DOHH2 (cell line): ENCODE data around the gene RIC1.
"Not testable (repeated sequence)": the region's sequence is repeated elsewhere in the genome, so short reads cannot be mapped to it uniquely, and the experiment has no call there.

Source experiments
- H3F3A ChIP-seq: fragments of 200-600 bp; sonication (generic), shearing (Covaris generic); 2 replicates; pipeline ENCODE4 v1.6.0; 2016; ENCODE audit warnings: antibody characterized with exemption, mild to moderate bottlenecking; ENCODE audit not compliant: control insufficient read depth, insufficient read depth
- H3K27ac ChIP-seq: fragments of 200-600 bp; sonication (generic); 2 replicates; pipeline ENCODE4 v1.5.1; 2014; ENCODE audit warnings: low read depth, mild to moderate bottlenecking, low read length, moderate library complexity
- H3K27me3 ChIP-seq: fragments of 200-600 bp; sonication (generic); 2 replicates; pipeline ENCODE4 v1.6.1; 2014; ENCODE audit warnings: mild to moderate bottlenecking, low read length, mixed read lengths; ENCODE audit not compliant: control insufficient read depth
- H3K36me3 ChIP-seq: fragments of 200-600 bp; sonication (generic); 2 replicates; pipeline ENCODE4 v1.6.1; 2014; ENCODE audit warnings: mild to moderate bottlenecking, low read length, moderate library complexity, mixed read lengths; ENCODE audit not compliant: control insufficient read depth
- H3K4me1 ChIP-seq: fragments of 200-600 bp; sonication (generic); 2 replicates; pipeline ENCODE4 v1.6.1; 2014; ENCODE audit warnings: mild to moderate bottlenecking, low read length, mixed read lengths; ENCODE audit not compliant: control insufficient read depth
- H3K4me2 ChIP-seq: fragments of 200-600 bp; sonication (generic); 2 replicates; pipeline ENCODE4 v1.6.0; 2014; ENCODE audit warnings: mild to moderate bottlenecking, low read length, moderate library complexity
- H3K4me3 ChIP-seq: fragments of 200-600 bp; sonication (generic); 2 replicates; pipeline ENCODE4 v1.5.1; 2014; ENCODE audit warnings: mild to moderate bottlenecking, low read length, mixed read lengths
- H3K79me2 ChIP-seq: fragments of 200-600 bp; sonication (generic); 2 replicates; pipeline ENCODE4 v1.6.1; 2014; ENCODE audit warnings: mild to moderate bottlenecking, low read length, mixed read lengths; ENCODE audit not compliant: control insufficient read depth
- H3K9me2 ChIP-seq: fragments of 200-600 bp; sonication (generic); replicated peaks from 2 replicates; pipeline ENCODE4 v1.6.1; 2014; ENCODE audit warnings: mild to moderate bottlenecking, low read length, mixed read lengths; ENCODE audit not compliant: control insufficient read depth
- H3K9me3 ChIP-seq: fragments of 200-600 bp; sonication (generic); 2 replicates; pipeline ENCODE4 v1.6.1; 2014; ENCODE audit warnings: antibody characterized with exemption, low read length, mixed read lengths; ENCODE audit not compliant: control insufficient read depth, insufficient read depth
- H4K20me1 ChIP-seq: fragments of 200-600 bp; sonication (generic); 2 replicates; pipeline ENCODE4 v1.6.0; 2014; ENCODE audit warnings: low read depth, mild to moderate bottlenecking, antibody characterized with exemption, low read length, moderate library complexity; ENCODE audit not compliant: control insufficient read depth, insufficient read depth
- EZH2phosphoT487 ChIP-seq: fragments of 200-600 bp; sonication (generic); IDR thresholded peaks from 2 replicates; pipeline ENCODE4 v1.6.1; 2017; ENCODE audit warnings: borderline replicate concordance, mild to moderate bottlenecking, antibody characterized with exemption, low read length, moderate library complexity, mixed read lengths
- TF ChIP-seq, protein P1 (sequence below): fragments of 200-600 bp; sonication (generic); IDR thresholded peaks from one replicate; pipeline ENCODE4 v1.5.1; 2014; ENCODE audit warnings: antibody characterized with exemption, mild to moderate bottlenecking, low read depth, low read length; ENCODE audit not compliant: poor library complexity, severe bottlenecking

RIC1 gene

GRCh38 chr9:5683591-5683990 is 54.7 kb downstream of the RIC1 start:
- not testable (repeated sequence) for H3K9me2 ChIP-seq, H3K4me2 ChIP-seq, H3K4me3 ChIP-seq, H3K4me1 ChIP-seq, H4K20me1 ChIP-seq, H3K27me3 ChIP-seq, H3K9me3 ChIP-seq, H3K27ac ChIP-seq, H3F3A ChIP-seq
- Histone ChIP-seq H3K36me3 (peaks cover 12% of the 10 kb centered on the region), H3K79me2 (peaks cover 66% of the 10 kb centered on the region)

GRCh38 chr9:5684101-5684500 is 55.2 kb downstream of the RIC1 start:
- H3K36me3 ChIP-seq, result peaks cover 12% of the 10 kb centered on the region
- H3K79me2 ChIP-seq, result peaks cover 69% of the 10 kb centered on the region

DNA sequence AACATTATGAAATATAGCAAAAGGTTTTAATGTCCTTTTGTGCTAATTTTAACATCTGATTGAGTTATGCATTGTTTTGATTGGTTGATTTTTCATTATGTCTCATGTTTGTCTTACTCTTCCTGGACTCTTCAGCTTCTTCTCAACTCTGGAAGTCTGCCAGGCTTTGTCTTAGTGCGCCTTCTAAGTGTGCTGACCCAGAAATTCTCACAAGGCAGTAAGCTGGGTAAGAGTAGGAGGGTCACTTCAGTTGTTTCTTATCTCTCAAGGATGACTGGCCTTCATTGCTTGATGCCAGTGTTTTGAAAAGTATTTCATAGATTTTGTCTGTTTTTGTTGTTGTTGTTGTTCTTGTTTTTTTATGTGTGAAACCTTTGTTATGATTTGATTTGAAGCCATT is 59.2 kb downstream of the RIC1 start:
- TF ChIP-seq, protein P1, sequence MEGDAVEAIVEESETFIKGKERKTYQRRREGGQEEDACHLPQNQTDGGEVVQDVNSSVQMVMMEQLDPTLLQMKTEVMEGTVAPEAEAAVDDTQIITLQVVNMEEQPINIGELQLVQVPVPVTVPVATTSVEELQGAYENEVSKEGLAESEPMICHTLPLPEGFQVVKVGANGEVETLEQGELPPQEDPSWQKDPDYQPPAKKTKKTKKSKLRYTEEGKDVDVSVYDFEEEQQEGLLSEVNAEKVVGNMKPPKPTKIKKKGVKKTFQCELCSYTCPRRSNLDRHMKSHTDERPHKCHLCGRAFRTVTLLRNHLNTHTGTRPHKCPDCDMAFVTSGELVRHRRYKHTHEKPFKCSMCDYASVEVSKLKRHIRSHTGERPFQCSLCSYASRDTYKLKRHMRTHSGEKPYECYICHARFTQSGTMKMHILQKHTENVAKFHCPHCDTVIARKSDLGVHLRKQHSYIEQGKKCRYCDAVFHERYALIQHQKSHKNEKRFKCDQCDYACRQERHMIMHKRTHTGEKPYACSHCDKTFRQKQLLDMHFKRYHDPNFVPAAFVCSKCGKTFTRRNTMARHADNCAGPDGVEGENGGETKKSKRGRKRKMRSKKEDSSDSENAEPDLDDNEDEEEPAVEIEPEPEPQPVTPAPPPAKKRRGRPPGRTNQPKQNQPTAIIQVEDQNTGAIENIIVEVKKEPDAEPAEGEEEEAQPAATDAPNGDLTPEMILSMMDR, result no peak
- no peak for TF ChIP-seq EZH2phosphoT487
- Histone ChIP-seq H3K27me3 (no peaks in the 10 kb centered on the region), H3K4me1 (no peaks in the 10 kb centered on the region), H3K36me3 (peaks cover 31% of the 10 kb centered on the region), H3K4me3 (no peak overlapping the region), H3K9me3 (peaks cover 3% of the 10 kb centered on the region), H3F3A (peaks cover 6% of the 10 kb centered on the region; the same call in 1 of the 2 replicates), H4K20me1 (no peaks in the 10 kb centered on the region), H3K79me2 (peaks cover 73% of the 10 kb centered on the region), H3K27ac (no peak overlapping the region), H3K9me2 (no peaks in the 10 kb centered on the region), H3K4me2 (no peak overlapping the region)

More at GRCh38 chr9:5684101-5684500, 55.2 kb downstream of the RIC1 start:
- Histone ChIP-seq H3K4me1 (no peaks in the 10 kb centered on the region), H3K4me3 (no peak overlapping the region), H3K9me3 (peaks cover 3% of the 10 kb centered on the region), H3K9me2 (no peaks in the 10 kb centered on the region), H4K20me1 (no peaks in the 10 kb centered on the region), H3K27me3 (no peaks in the 10 kb centered on the region), H3F3A (peaks cover 6% of the 10 kb centered on the region; the same call in 1 of the 2 replicates), H3K4me2 (no peak overlapping the region), H3K27ac (no peak overlapping the region)
- TF ChIP-seq, protein P1, result no peak
- no peak for TF ChIP-seq EZH2phosphoT487

DNA sequence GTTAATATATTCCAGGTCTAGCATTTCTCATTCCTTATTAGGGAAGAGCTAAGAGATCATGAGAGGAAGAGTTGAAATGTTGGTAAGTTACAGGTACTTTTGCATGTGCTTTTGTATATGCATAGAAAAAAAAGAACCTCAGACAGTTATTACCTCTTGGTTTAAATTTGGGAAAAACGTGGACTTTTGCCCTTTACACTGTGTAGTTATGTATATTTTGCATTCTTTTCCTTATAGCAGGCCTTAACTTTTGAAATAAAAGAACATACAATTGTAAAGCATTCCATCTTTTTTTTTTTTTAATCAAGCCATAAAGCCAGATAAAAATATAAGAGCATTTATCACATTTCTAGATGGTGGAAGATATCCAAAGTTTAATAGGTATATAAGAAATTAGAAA is 61.4 kb downstream of the RIC1 start:
- no peaks in the 10 kb centered on the region for H3K9me2 ChIP-seq
- H4K20me1 ChIP-seq, result no peaks in the 10 kb centered on the region

More for the DNA sequence above, 61.4 kb downstream of the RIC1 start:
- no peak for TF ChIP-seq EZH2phosphoT487
- TF ChIP-seq, protein P1, result no peak
- Histone ChIP-seq H3K4me3 (no peak overlapping the region), H3K27ac (no peak overlapping the region), H3K79me2 (peaks cover 72% of the 10 kb centered on the region), H3F3A (peaks cover 3% of the 10 kb centered on the region; the same call in 1 of the 2 replicates), H3K36me3 (peaks cover 38% of the 10 kb centered on the region), H3K27me3 (no peaks in the 10 kb centered on the region), H3K9me3 (no peaks in the 10 kb centered on the region), H3K4me1 (no peaks in the 10 kb centered on the region), H3K4me2 (no peak overlapping the region)
